IMR-90 (cell line): ENCODE measurements around the gene HUNK.

Experiments used
- BHLHE40 ChIP-seq: fragments of 150-350 bp; IDR thresholded peaks from 2 replicates; pipeline ENCODE4 v1.6.1; 2016; ENCODE audit warnings: mild to moderate bottlenecking, low read depth, low read length
- CEBPB ChIP-seq: IDR thresholded peaks from 2 replicates; pipeline ENCODE4 v1.6.1; 2012; ENCODE audit warnings: low read depth, low read length, improper control_type of control experiment
- CHD1 ChIP-seq: IDR thresholded peaks from 2 replicates; pipeline ENCODE4 v1.6.1; 2012; ENCODE audit warnings: low read depth, low read length, improper control_type of control experiment
- FOS ChIP-seq: fragments of 150-350 bp; IDR thresholded peaks from 2 replicates; pipeline ENCODE4 v1.6.1; 2016; ENCODE audit warnings: low read depth, low read length
- MAZ ChIP-seq: IDR thresholded peaks from 2 replicates; pipeline ENCODE4 v1.6.1; 2012; ENCODE audit warnings: low read depth, mild to moderate bottlenecking, low read length, improper control_type of control experiment, moderate library complexity, borderline replicate concordance
- MXI1 ChIP-seq: IDR thresholded peaks from 2 replicates; pipeline ENCODE4 v1.6.1; 2012; ENCODE audit warnings: low read depth, mild to moderate bottlenecking, low read length, moderate library complexity, borderline replicate concordance
- POLR2A ChIP-seq: IDR thresholded peaks from 2 replicates; pipeline ENCODE4 v1.6.1; 2012; ENCODE audit warnings: mild to moderate bottlenecking, low read depth, low read length
- RAD21 ChIP-seq: IDR thresholded peaks from 2 replicates; pipeline ENCODE4 v1.6.1; 2012; ENCODE audit warnings: low read length, improper control_type of control experiment
- TF ChIP-seq, protein P1 (sequence below): conservative IDR thresholded peaks from 2 replicates; pipeline ENCODE4 v1.5.1; 2012; ENCODE audit warnings: mild to moderate bottlenecking, low read depth, low read length, improper control_type of control experiment
- TF ChIP-seq, protein P2 (sequence below): fragments of 150-350 bp; IDR thresholded peaks from 2 replicates; pipeline ENCODE4 v1.6.1; 2017; ENCODE audit warnings: mild to moderate bottlenecking, antibody characterized with exemption, low read length, low read depth

DNA sequence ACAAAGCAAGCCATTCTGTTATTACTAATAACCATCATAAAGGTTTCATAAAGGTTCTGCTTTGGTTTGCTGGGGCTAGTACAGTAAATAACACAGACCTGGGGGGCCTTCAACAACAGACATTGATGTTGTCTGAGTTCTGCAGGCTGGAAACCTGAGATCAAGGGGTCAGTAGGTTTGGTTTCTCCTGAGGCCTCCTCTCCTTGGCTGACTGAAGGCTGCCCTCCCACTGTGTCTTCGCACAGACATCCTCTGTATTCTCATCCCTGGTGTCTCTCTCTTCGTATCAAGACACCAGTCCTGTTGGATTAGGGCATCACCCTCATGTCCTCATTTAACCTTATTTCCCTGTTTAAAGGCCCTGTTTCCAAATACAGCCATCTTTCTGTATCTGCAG lies 37.3 kb downstream of the HUNK start:
- TF ChIP-seq RAD21 = no peak
- TF ChIP-seq, protein P1, sequence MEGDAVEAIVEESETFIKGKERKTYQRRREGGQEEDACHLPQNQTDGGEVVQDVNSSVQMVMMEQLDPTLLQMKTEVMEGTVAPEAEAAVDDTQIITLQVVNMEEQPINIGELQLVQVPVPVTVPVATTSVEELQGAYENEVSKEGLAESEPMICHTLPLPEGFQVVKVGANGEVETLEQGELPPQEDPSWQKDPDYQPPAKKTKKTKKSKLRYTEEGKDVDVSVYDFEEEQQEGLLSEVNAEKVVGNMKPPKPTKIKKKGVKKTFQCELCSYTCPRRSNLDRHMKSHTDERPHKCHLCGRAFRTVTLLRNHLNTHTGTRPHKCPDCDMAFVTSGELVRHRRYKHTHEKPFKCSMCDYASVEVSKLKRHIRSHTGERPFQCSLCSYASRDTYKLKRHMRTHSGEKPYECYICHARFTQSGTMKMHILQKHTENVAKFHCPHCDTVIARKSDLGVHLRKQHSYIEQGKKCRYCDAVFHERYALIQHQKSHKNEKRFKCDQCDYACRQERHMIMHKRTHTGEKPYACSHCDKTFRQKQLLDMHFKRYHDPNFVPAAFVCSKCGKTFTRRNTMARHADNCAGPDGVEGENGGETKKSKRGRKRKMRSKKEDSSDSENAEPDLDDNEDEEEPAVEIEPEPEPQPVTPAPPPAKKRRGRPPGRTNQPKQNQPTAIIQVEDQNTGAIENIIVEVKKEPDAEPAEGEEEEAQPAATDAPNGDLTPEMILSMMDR = no peak
- TF ChIP-seq, protein P2, sequence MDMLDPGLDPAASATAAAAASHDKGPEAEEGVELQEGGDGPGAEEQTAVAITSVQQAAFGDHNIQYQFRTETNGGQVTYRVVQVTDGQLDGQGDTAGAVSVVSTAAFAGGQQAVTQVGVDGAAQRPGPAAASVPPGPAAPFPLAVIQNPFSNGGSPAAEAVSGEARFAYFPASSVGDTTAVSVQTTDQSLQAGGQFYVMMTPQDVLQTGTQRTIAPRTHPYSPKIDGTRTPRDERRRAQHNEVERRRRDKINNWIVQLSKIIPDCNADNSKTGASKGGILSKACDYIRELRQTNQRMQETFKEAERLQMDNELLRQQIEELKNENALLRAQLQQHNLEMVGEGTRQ = no peak
- no peak for TF ChIP-seq POLR2A
- no peak for TF ChIP-seq MAZ
- no peak for TF ChIP-seq CEBPB
- TF ChIP-seq MXI1 = no peak
- no peak for TF ChIP-seq FOS
- no peak for TF ChIP-seq CHD1
- TF ChIP-seq BHLHE40 = no peak
